22Rv1 (cell line): ENCODE data around the gene MMP21.

Experiments used
- CTCF ChIP-seq: fragments of 450-650 bp; IDR thresholded peaks from 2 replicates; pipeline ENCODE4 v1.5.1; 2017; ENCODE audit warnings: mild to moderate bottlenecking
- ZFX ChIP-seq: fragments of 450-650 bp; IDR thresholded peaks from 2 replicates; pipeline ENCODE4 v1.6.1; 2017; ENCODE audit warnings: antibody characterized with exemption, borderline replicate concordance

- no peak for TF ChIP-seq CTCF
- no peak for TF ChIP-seq ZFX
These were observed 45.1 kb upstream of the MMP21 start for GRCh38 chr10:125820701-125821100.
